Neutrophil (primary cell): ENCODE data around the gene ANKMY1.

ENCODE experiments used
- H3K27ac ChIP-seq: fragments of 200-600 bp; sonication (generic); 2 replicates; pipeline ENCODE4 v1.5.1; 2016; ENCODE audit warnings: mild to moderate bottlenecking, moderate library complexity
- H3K27me3 ChIP-seq: fragments of 200-600 bp; sonication (generic); 2 replicates; pipeline ENCODE4 v1.6.0; 2016; ENCODE audit warnings: mild to moderate bottlenecking
- H3K36me3 ChIP-seq: fragments of 200-600 bp; sonication (generic); 2 replicates; pipeline ENCODE4 v1.5.1; 2017
- H3K4me1 ChIP-seq, 2 experiments: fragments of 200-600 bp in 1 of 2; sonication (generic) in 1 of 2; 1 replicate in 1 of 2; 2 replicates in 1 of 2; pipeline versions ENCODE4 v1.5.1 to v1.6.1; 2013 to 2016; ENCODE audit warnings: low read depth in 1 of 2, low read length in 1 of 2, mild to moderate bottlenecking in 1 of 2, moderate library complexity in 1 of 2; ENCODE audit not compliant: control insufficient read depth in 1 of 2, insufficient read depth in 1 of 2
- H3K4me3 ChIP-seq, 2 experiments: fragments of 200-600 bp in 1 of 2; sonication (generic) in 1 of 2; 1 replicate in 1 of 2; 2 replicates in 1 of 2; pipeline ENCODE4 v1.5.1; 2013 to 2016; ENCODE audit warnings: low read depth in 1 of 2, low read length in 1 of 2, mild to moderate bottlenecking in 1 of 2, moderate library complexity in 1 of 2
- H3K9me3 ChIP-seq: fragments of 200-600 bp; sonication (generic); 2 replicates; pipeline ENCODE4 v1.5.1; 2016
- TF ChIP-seq, protein P1 (sequence below): fragments of 200-600 bp; sonication (generic); IDR thresholded peaks from 2 replicates; pipeline ENCODE4 v1.5.1; 2016; ENCODE audit warnings: antibody characterized with exemption

Gene ANKMY1

DNA sequence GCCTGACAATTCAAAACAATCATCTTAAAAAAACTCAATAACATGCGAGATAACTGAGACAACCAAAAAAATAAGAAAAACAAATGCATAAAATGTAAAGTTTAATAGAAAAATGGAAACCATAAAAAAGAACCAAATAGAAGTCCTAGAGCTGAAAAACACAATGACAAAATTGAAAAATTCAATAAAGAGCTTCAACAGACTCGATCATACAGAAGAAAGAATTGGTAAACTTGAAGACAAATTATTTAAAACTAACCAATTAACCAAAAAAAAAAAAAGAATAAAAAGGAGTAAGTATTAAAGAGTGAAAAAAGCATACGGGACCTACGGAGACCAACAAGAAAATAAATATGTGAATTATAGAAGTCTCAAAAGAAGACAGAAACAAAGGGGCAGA is 84.6 kb downstream of the ANKMY1 start:
- Histone ChIP-seq H3K36me3 (no peaks in the 10 kb centered on the region), H3K27ac (no peak overlapping the region), H3K27me3 (no peaks in the 10 kb centered on the region), H3K9me3 (peaks cover 4% of the 10 kb centered on the region), H3K4me1 (no peaks in the 10 kb centered on the region), H3K4me3 (no peak overlapping the region)
- TF ChIP-seq, protein P1, sequence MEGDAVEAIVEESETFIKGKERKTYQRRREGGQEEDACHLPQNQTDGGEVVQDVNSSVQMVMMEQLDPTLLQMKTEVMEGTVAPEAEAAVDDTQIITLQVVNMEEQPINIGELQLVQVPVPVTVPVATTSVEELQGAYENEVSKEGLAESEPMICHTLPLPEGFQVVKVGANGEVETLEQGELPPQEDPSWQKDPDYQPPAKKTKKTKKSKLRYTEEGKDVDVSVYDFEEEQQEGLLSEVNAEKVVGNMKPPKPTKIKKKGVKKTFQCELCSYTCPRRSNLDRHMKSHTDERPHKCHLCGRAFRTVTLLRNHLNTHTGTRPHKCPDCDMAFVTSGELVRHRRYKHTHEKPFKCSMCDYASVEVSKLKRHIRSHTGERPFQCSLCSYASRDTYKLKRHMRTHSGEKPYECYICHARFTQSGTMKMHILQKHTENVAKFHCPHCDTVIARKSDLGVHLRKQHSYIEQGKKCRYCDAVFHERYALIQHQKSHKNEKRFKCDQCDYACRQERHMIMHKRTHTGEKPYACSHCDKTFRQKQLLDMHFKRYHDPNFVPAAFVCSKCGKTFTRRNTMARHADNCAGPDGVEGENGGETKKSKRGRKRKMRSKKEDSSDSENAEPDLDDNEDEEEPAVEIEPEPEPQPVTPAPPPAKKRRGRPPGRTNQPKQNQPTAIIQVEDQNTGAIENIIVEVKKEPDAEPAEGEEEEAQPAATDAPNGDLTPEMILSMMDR, result no peak

DNA sequence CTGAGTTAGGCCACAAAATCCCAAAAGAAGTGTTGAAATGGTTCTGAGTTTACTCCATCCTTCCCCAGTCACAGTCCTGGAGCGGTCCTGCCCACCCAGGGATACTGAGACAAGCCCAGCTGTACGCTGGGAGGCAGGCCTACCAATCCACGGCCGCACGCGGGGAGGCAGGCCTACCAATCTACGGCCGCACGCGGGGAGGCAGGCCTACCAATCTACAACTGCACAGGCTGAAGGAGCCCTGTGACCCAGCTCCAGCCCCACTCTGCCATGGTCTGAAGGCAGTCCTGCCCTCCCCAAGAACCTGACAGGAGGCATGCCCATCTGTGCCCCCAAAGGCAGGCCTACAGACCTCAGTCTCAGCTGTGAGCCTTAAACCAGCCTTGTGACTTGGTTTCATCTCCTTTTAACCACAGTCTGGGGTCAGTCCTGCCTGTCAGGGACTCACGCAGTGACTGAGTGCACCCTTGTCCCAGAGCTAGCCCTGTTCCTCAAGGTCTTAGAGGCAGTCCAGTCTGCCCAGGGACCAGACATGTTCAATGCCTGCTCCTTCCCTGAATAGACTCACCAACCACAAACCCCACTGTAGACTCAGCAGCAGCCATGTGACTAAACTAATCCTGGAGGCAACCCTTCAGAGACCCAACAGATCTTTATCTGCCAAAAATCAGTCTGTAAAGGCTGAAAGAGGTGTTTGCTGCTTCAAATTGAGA is 85.6 kb downstream of the ANKMY1 start:
- no peak overlapping the region for H3K27ac ChIP-seq
- H3K36me3 ChIP-seq, result no peaks in the 10 kb centered on the region
- no peaks in the 10 kb centered on the region for H3K4me1 ChIP-seq
- no peaks in the 10 kb centered on the region for H3K27me3 ChIP-seq
- H3K9me3 ChIP-seq, result peaks cover 4% of the 10 kb centered on the region
- TF ChIP-seq, protein P1, result no peak
- H3K4me3 ChIP-seq, result no peak overlapping the region

DNA sequence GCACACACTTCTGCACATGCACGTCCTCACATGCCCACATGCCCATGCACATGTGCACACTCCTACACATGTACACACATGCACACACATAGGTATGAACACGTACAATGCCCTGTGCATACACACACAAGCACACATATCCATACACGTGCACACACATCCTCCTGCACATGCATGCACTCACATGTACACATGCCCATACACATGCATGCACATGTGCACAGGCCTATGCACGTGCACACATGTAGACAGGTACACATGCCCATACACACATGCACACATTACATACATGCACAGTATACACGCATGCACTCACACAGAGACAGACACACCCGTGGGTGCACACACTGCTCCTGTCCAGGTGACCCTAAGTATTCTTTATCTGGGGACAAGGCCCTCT is 88.0 kb downstream of the ANKMY1 start:
- peaks cover 4% of the 10 kb centered on the region for H3K9me3 ChIP-seq
- H3K4me1 ChIP-seq, result no peaks in the 10 kb centered on the region
- TF ChIP-seq, protein P1, result no peak
- no peak overlapping the region for H3K4me3 ChIP-seq
- H3K27me3 ChIP-seq, result no peaks in the 10 kb centered on the region
- H3K27ac ChIP-seq, result no peak overlapping the region
- H3K36me3 ChIP-seq, result no peaks in the 10 kb centered on the region

DNA sequence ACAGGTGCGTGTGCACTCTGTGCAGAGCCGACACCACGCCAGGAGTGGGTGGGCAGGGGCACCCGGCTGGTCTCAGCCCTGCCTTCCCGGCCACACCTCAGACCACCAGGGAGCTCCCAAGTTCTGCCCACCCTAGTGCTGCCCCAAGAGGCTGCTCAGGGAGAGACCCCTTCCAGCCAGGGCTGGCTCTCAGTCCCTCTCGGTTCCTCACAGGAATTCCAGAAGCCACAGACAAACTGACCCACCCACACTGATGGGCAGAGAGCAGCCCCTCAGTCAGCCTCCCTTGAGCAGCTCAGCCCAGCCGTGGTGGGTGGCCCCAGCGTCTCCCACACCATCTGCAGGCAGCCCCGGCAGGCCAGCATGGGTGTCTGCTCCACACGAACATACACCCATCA is 88.5 kb downstream of the ANKMY1 start:
- Histone ChIP-seq H3K27me3 (no peaks in the 10 kb centered on the region), H3K27ac (no peak overlapping the region), H3K36me3 (no peaks in the 10 kb centered on the region), H3K4me3 (no peak overlapping the region), H3K9me3 (peaks cover 4% of the 10 kb centered on the region), H3K4me1 (no peaks in the 10 kb centered on the region)
- TF ChIP-seq, protein P1, result no peak

DNA sequence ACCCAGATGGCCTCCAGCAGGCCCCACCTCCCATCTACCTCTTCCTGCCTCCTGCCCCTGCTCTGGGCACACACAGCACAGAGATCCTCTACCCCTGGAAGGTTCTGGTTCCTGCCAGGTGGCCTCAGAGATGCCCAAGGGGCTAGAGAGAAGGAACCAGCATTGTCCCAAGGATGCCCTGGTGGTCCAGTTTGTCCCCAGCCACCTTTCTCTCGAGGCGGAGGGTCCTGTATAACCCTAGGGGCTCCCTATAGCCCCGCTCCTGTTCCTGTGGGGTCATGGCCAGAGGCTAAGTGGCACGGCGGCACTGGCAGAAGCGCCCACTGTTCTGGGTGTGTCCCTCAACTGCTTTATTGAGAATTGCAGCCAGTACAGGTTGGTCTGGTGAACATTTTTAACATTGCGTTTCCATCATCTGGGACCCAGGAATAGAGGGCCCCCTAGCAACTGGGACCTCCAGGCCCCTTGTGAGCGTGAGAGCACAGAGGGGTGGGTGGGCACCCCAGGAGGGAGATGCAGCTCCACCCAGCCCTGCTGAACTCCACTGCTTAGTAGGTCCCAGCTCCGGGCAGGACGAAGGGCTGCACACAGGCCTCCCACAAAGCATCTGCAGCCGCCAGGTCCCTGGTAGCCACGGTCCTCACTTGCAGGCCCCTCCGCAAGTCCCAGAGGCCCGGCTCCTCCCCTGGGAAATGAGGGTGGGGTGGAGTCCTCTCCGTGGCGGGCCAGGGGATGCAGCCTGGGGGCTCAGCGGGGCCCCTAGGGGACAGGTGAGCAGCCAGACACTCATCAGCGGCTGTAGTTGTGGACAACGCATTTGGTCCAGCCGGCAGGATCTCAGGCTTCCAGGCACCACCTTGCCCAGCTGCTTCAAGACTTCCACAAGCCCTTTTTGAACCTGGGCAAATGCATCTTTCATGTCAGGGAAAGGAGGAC is 89.2 kb downstream of the ANKMY1 start:
- Histone ChIP-seq H3K4me3 (no peak overlapping the region), H3K9me3 (peaks cover 1% of the 10 kb centered on the region), H3K36me3 (no peaks in the 10 kb centered on the region), H3K27ac (no peak overlapping the region), H3K4me1 (no peaks in the 10 kb centered on the region), H3K27me3 (no peaks in the 10 kb centered on the region)
- TF ChIP-seq, protein P1, result no peak
